SK-N-SH (cell line): ENCODE data around the gene SSTR5. TPM values are rescaled to one million over a fixed set of nuclear protein-coding genes. Genes with fewer than 3 reads are reported as not detected.

Source experiments
- CTCF ChIA-PET: fragments of 300-600, 350-600 bp; formaldehyde crosslinking; extraction: SDS; loops from one replicate; lab custom pipeline; 2021; lab: Yijun Ruan, JAX
- POLR2A ChIA-PET: fragments of 350-600 bp; sonication (Branson Sonifier 250); formaldehyde crosslinking; extraction: SDS; loops from one replicate; lab custom pipeline; 2020; ENCODE audit warnings: antibody characterized with exemption, inconsistent platforms; lab: Yijun Ruan, JAX
- DNase-seq: peaks from one replicate; pipeline ENCODE4 v3.0.0; 2012
- H2AFZ ChIP-seq: fragments of 200-600 bp; sonication (generic); 2 replicates; pipeline ENCODE4 v1.8.1; 2016; ENCODE audit warnings: antibody characterized with exemption, mild to moderate bottlenecking, low read depth
- H3F3A ChIP-seq: fragments of 200-600 bp; sonication (generic); replicated peaks from 2 replicates; pipeline ENCODE3; 2016; ENCODE audit warnings: antibody characterized with exemption, mild to moderate bottlenecking; ENCODE audit not compliant: insufficient read depth
- H3K27ac ChIP-seq, 2 experiments: fragments of 200-500 bp in 1 of 2; fragments of 200-600 bp in 1 of 2; sonication (Bioruptor generic) in 1 of 2; sonication (generic), shearing (Covaris generic) in 1 of 2; 2 replicates each; pipeline versions ENCODE4 v1.5.1 to v1.6.1; 2014 to 2016; ENCODE audit warnings: low read depth in 2 of 2, inconsistent platforms in 1 of 2, low read length in 1 of 2, mild to moderate bottlenecking in 1 of 2, mixed read lengths in 1 of 2
- H3K27me3 ChIP-seq: fragments of 200-600 bp; sonication (generic), shearing (Covaris generic); 2 replicates; pipeline ENCODE4 v1.6.1; 2016; ENCODE audit warnings: mixed run types; ENCODE audit not compliant: insufficient read depth
- H3K36me3 ChIP-seq, 2 experiments: fragments of 200-500 bp in 1 of 2; fragments of 200-600 bp in 1 of 2; sonication (Bioruptor generic) in 1 of 2; sonication (generic) in 1 of 2; replicated peaks in 1 of 2; 2 replicates each; pipeline versions ENCODE3 to v1.5.1; 2014 to 2016; ENCODE audit warnings: low read length in 1 of 2, mild to moderate bottlenecking in 1 of 2; ENCODE audit not compliant: insufficient read depth in 2 of 2, control insufficient read depth in 1 of 2
- H3K4me1 ChIP-seq, 2 experiments: fragments of 200-500 bp in 1 of 2; fragments of 200-600 bp in 1 of 2; sonication (Bioruptor generic) in 1 of 2; sonication (generic), shearing (Covaris generic) in 1 of 2; 2 replicates each; pipeline versions ENCODE4 v1.5.1 to v1.6.1; 2014 to 2016; ENCODE audit warnings: low read depth in 1 of 2, low read length in 1 of 2, mixed run types in 1 of 2; ENCODE audit not compliant: insufficient read depth in 2 of 2, control insufficient read depth in 1 of 2
- H3K4me2 ChIP-seq: fragments of 200-600 bp; sonication (generic), shearing (Covaris generic); 2 replicates; pipeline ENCODE4 v1.6.1; 2017; ENCODE audit warnings: mixed run types
- H3K4me3 ChIP-seq, 2 experiments: fragments of 200-500 bp in 1 of 2; fragments of 200-600 bp in 1 of 2; sonication (Bioruptor generic) in 1 of 2; sonication (generic), shearing (Covaris generic) in 1 of 2; 2 replicates each; pipeline versions ENCODE4 v1.5.1 to v1.8.1; 2014 to 2016; ENCODE audit warnings: low read depth in 2 of 2, inconsistent platforms in 1 of 2, low read length in 1 of 2, mild to moderate bottlenecking in 1 of 2, mixed read lengths in 1 of 2, moderate library complexity in 1 of 2
- H3K79me2 ChIP-seq: fragments of 200-600 bp; sonication (generic); 2 replicates; pipeline ENCODE4 v1.8.1; 2017; ENCODE audit warnings: mild to moderate bottlenecking; ENCODE audit not compliant: insufficient read depth
- H3K9ac ChIP-seq: fragments of 200-600 bp; sonication (generic); 2 replicates; pipeline ENCODE4 v1.6.1; 2017; ENCODE audit warnings: mixed run types
- H3K9me2 ChIP-seq: fragments of 200-600 bp; sonication (generic); 2 replicates; pipeline ENCODE4 v1.6.1; 2017; ENCODE audit warnings: mixed run types
- H3K9me3 ChIP-seq: fragments of 200-600 bp; sonication (generic); 2 replicates; pipeline ENCODE4 v1.6.1; 2017; ENCODE audit warnings: mixed run types, mild to moderate bottlenecking, moderate library complexity
- H4K20me1 ChIP-seq: fragments of 200-600 bp; sonication (generic); 2 replicates; pipeline ENCODE4 v1.6.1; 2017; ENCODE audit warnings: mild to moderate bottlenecking, mixed run types; ENCODE audit not compliant: insufficient read depth
- CHD2 ChIP-seq: fragments of 150-350 bp; IDR thresholded peaks from 2 replicates; pipeline ENCODE4 v1.6.1; 2018; ENCODE audit warnings: low read length; ENCODE audit not compliant: partially characterized antibody
- ELF1 ChIP-seq: IDR thresholded peaks from 2 replicates; pipeline ENCODE4 v1.4.0; 2012
- FOSL2 ChIP-seq: IDR thresholded peaks from 2 replicates; pipeline ENCODE4 v1.4.0; 2012; ENCODE audit warnings: low read depth, mild to moderate bottlenecking, moderate library complexity, borderline replicate concordance
- FOXM1 ChIP-seq: IDR thresholded peaks from 2 replicates; pipeline ENCODE4 v1.4.0; 2012; ENCODE audit warnings: low read depth, mild to moderate bottlenecking
- IRF3 ChIP-seq: fragments of 150-350 bp; IDR thresholded peaks from 2 replicates; pipeline ENCODE4 v1.6.1; 2016; ENCODE audit warnings: mild to moderate bottlenecking, low read depth, low read length
- MAX ChIP-seq: IDR thresholded peaks from 2 replicates; pipeline ENCODE4 v1.4.0; 2012; ENCODE audit warnings: low read depth
- MXI1 ChIP-seq: IDR thresholded peaks from 2 replicates; pipeline ENCODE4 v1.6.1; 2012; ENCODE audit warnings: mild to moderate bottlenecking, low read depth, low read length, improper control_type of control experiment
- NFIC ChIP-seq: IDR thresholded peaks from 2 replicates; pipeline ENCODE4 v1.4.0; 2012; ENCODE audit warnings: borderline replicate concordance
- NRF1 ChIP-seq: IDR thresholded peaks from 2 replicates; pipeline ENCODE4 v1.6.1; 2012; ENCODE audit warnings: low read depth, mild to moderate bottlenecking, low read length
- RXRA ChIP-seq: IDR thresholded peaks from 2 replicates; pipeline ENCODE4 v1.4.0; 2012; ENCODE audit warnings: low read depth, mild to moderate bottlenecking, borderline replicate concordance
- SIN3A ChIP-seq: IDR thresholded peaks from 2 replicates; pipeline ENCODE4 v1.6.1; 2012; ENCODE audit warnings: low read depth, mild to moderate bottlenecking, low read length, moderate library complexity, borderline replicate concordance
- USF1 ChIP-seq: IDR thresholded peaks from 2 replicates; pipeline ENCODE4 v1.4.0; 2012; ENCODE audit warnings: low read depth, borderline replicate concordance
- WGBS: methylation state at CpG from one replicate; pipeline ENCODE4 v1.1.6; 2017; ENCODE audit warnings: low lambda C conversion rate; 5-methylcytosine and 5-hydroxymethylcytosine counted together
- polyA plus RNA-seq, 3 experiments: library from polyadenylated mRNA; depleted of rRNA; stranded (reverse); fragments of >200 nt; gene quantifications; 2 replicates each; pipeline ENCODE4 v1.2.3, GENCODE V29; 2012

The SSTR5 gene
- polyA plus RNA-seq, 1 of the 3 experiments (the other 2 are of a cell fraction), result not detected

- no peaks in the 10 kb centered on the region for H3K9me3 ChIP-seq
- no peaks in the 10 kb centered on the region for H3K9me2 ChIP-seq
- H3F3A ChIP-seq, result no peaks in the 10 kb centered on the region
- no peaks in the 10 kb centered on the region for H3K36me3 ChIP-seq
- H2AFZ ChIP-seq, result no peak overlapping the region
- POLR2A ChIA-PET, result no interaction called here
- peaks cover 48% of the 10 kb centered on the region for H3K27me3 ChIP-seq
- H3K4me1 ChIP-seq, result no peaks in the 10 kb centered on the region
- no peaks in the 10 kb centered on the region for H3K79me2 ChIP-seq
- no peak for TF ChIP-seq FOSL2
- no peak for TF ChIP-seq SIN3A
- TF ChIP-seq ELF1, result no peak
- TF ChIP-seq USF1, result no peak
- no peak for TF ChIP-seq MAX
- TF ChIP-seq IRF3, result no peak
- TF ChIP-seq FOXM1, result no peak
- no peak for TF ChIP-seq MXI1
- H3K27ac ChIP-seq, result no peak overlapping the region
- CTCF ChIA-PET, result interaction anchor here (0.6 to 9.6 kb wide), 2 partner anchors 8 to 327 kb away, joined by 3 to 76 read pairs; no protein-coding TSS in a partner anchor
- DNase-seq, result no peak
- no peaks in the 10 kb centered on the region for H4K20me1 ChIP-seq
- H3K4me3 ChIP-seq, result no peak overlapping the region
- no peak overlapping the region for H3K4me2 ChIP-seq
- 38% methylated on average over 5 of the region's 31 CpGs for WGBS
- no peak overlapping the region for H3K9ac ChIP-seq
Observed at GRCh38 chr16:1049113-1049975, 23.2 kb upstream of the SSTR5 start.

GRCh38 chr16:1049976-1050247, 22.6 kb upstream of the SSTR5 start:
- Histone ChIP-seq H3K4me1 (no peaks in the 10 kb centered on the region; a peak in 1 of 4 replicates), H3K4me2 (no peak overlapping the region), H3K9me2 (no peaks in the 10 kb centered on the region), H3K9me3 (no peaks in the 10 kb centered on the region), H3K9ac (no peak overlapping the region), H2AFZ (no peak overlapping the region), H3K36me3 (no peaks in the 10 kb centered on the region), H4K20me1 (no peaks in the 10 kb centered on the region), H3K27me3 (peaks cover 48% of the 10 kb centered on the region), H3F3A (no peaks in the 10 kb centered on the region), H3K4me3 (no peak overlapping the region), H3K79me2 (no peaks in the 10 kb centered on the region), H3K27ac (no peak overlapping the region)
- no CpG with 5 or more reads among the region's 11 CpGs for WGBS
- no peak for DNase-seq
- no peak for TF ChIP-seq FOSL2
- no peak for TF ChIP-seq CHD2
- TF ChIP-seq IRF3, result no peak
- TF ChIP-seq USF1, result no peak
- TF ChIP-seq RXRA, result no peak
- no peak for TF ChIP-seq NFIC
- no peak for TF ChIP-seq NRF1
- CTCF ChIA-PET, result interaction anchor here (9.6 kb wide), 1 partner anchor 7 kb away, joined by 76 read pairs; no protein-coding TSS in a partner anchor
- POLR2A ChIA-PET, result no interaction called here
